Endothelial cell of umbilical vein (primary cell): ENCODE measurements around the gene WNT9B. TPM values are rescaled to one million over a fixed set of nuclear protein-coding genes. Genes with fewer than 3 reads are reported as not detected.

Experiments used
- BruUV-seq: library from RNA; stranded (reverse); fragments of 400-500 nt; replicated peaks from 2 replicates; lab custom pipeline; 2021; lab: Mats Ljungman, UMichigan
- CTCF ChIA-PET: fragments of 300-600, 350-600 bp; sonication (Branson Sonifier 250); formaldehyde crosslinking; loops from one replicate; lab custom pipeline; 2021; ENCODE audit warnings: antibody characterized with exemption, inconsistent platforms; lab: Charles Lee
- POLR2A ChIA-PET: fragments of 300-600, 350-600 bp; sonication (Branson Sonifier 250); formaldehyde crosslinking; loops from one replicate; lab custom pipeline; 2021; ENCODE audit warnings: antibody characterized with exemption, inconsistent platforms; lab: Charles Lee
- DNase-seq: peaks from one replicate; pipeline ENCODE4 v3.0.0-alpha.2; 2011; ENCODE audit warnings: low read depth, low spot score
- FAIRE-seq: peaks from 2 replicates; lab custom pipeline; 2011; peaks lifted over from hg19 to GRCh38; lab: Jason Lieb, UNC
- H2AFZ ChIP-seq: 2 replicates; pipeline ENCODE4 v1.6.0; 2012; ENCODE audit warnings: low read depth, low read length, control low read depth, inconsistent platforms
- H3K27ac ChIP-seq: 2 replicates; pipeline ENCODE4 v1.5.1; 2011; ENCODE audit warnings: low read depth, mild to moderate bottlenecking, control low read depth, low read length, moderate library complexity; ENCODE audit not compliant: insufficient read depth
- H3K27me3 ChIP-seq, 2 experiments: 2 replicates each; pipeline versions ENCODE4 v1.6.0 to v1.6.1; 2011; ENCODE audit warnings: low read length in 2 of 2, mixed read lengths in 1 of 2; ENCODE audit not compliant: control insufficient read depth in 2 of 2, insufficient read depth in 2 of 2
- H3K36me3 ChIP-seq, 2 experiments: 2 replicates in 1 of 2; 3 replicates in 1 of 2; pipeline ENCODE4 v1.5.1; 2011; ENCODE audit warnings: low read length in 2 of 2, mild to moderate bottlenecking in 1 of 2, moderate library complexity in 1 of 2; ENCODE audit not compliant: control insufficient read depth in 2 of 2, insufficient read depth in 2 of 2; ENCODE audit errors: extremely low read depth in 1 of 2
- H3K4me1 ChIP-seq: 3 replicates; pipeline ENCODE4 v1.5.1; 2011; ENCODE audit warnings: mild to moderate bottlenecking, low read length; ENCODE audit not compliant: control insufficient read depth, insufficient read depth; ENCODE audit errors: extremely low read depth
- H3K4me2 ChIP-seq: 2 replicates; pipeline ENCODE4 v1.6.1; 2011; ENCODE audit warnings: low read length, control low read depth, mixed read lengths; ENCODE audit not compliant: insufficient read depth
- H3K4me3 ChIP-seq, 3 experiments: fragments of 200-600 bp in 1 of 3; sonication (generic), shearing (Covaris generic) in 1 of 3; replicated peaks in 1 of 3; 2 replicates each; pipeline ENCODE4 v1.5.1; 2011 to 2016; ENCODE audit warnings: control low read depth in 3 of 3, low read length in 3 of 3, mild to moderate bottlenecking in 2 of 3, inconsistent platforms in 1 of 3, low read depth in 1 of 3, moderate library complexity in 1 of 3; ENCODE audit not compliant: insufficient read depth in 1 of 3
- H3K79me2 ChIP-seq: 2 replicates; pipeline ENCODE4 v1.6.0; 2012; ENCODE audit warnings: low read length, inconsistent platforms; ENCODE audit not compliant: control insufficient read depth, insufficient read depth
- H3K9ac ChIP-seq: replicated peaks from 2 replicates; pipeline ENCODE3; 2011; ENCODE audit warnings: low read length, control low read depth; ENCODE audit not compliant: insufficient read depth; ENCODE audit errors: extremely low read depth
- H3K9me1 ChIP-seq: replicated peaks from 3 replicates; pipeline ENCODE4 v1.6.0; 2011; ENCODE audit warnings: mild to moderate bottlenecking, low read length; ENCODE audit not compliant: control insufficient read depth, insufficient read depth; ENCODE audit errors: extremely low read depth
- H3K9me3 ChIP-seq: replicated peaks from 2 replicates; pipeline ENCODE4 v1.5.1; 2012; ENCODE audit warnings: low read length, inconsistent platforms; ENCODE audit not compliant: control insufficient read depth, insufficient read depth
- H4K20me1 ChIP-seq: replicated peaks from 2 replicates; pipeline ENCODE3; 2011; ENCODE audit warnings: mild to moderate bottlenecking, low read length; ENCODE audit not compliant: control insufficient read depth, insufficient read depth; ENCODE audit errors: extremely low read depth
- CTCF ChIP-seq, 2 donors: IDR thresholded peaks; 1 replicate in 1 of 2; 2 replicates in 1 of 2; pipeline ENCODE4 v1.5.1; 2011; ENCODE audit warnings: low read length in 2 of 2, mild to moderate bottlenecking in 2 of 2, moderate library complexity in 2 of 2, control low read depth in 1 of 2, inconsistent platforms in 1 of 2, low read depth in 1 of 2; ENCODE audit not compliant: insufficient read depth in 1 of 2; ENCODE audit errors: extremely low read depth in 1 of 2
- EZH2 ChIP-seq: IDR thresholded peaks from 2 replicates; pipeline ENCODE4 v1.6.1; 2012; ENCODE audit warnings: borderline replicate concordance, low read depth, mild to moderate bottlenecking, moderate library complexity, low read length, inconsistent platforms; ENCODE audit not compliant: severe bottlenecking
- FOS ChIP-seq: IDR thresholded peaks from 2 replicates; pipeline ENCODE4 v1.6.1; 2011; ENCODE audit warnings: mild to moderate bottlenecking, low read length, moderate library complexity, borderline replicate concordance; ENCODE audit not compliant: insufficient read depth
- GATA2 ChIP-seq: IDR thresholded peaks from 2 replicates; pipeline ENCODE4 v1.7.0; 2011; ENCODE audit warnings: low read depth, mild to moderate bottlenecking, moderate library complexity, mixed read lengths, low read length; ENCODE audit not compliant: insufficient read length, insufficient read depth
- JUN ChIP-seq: IDR thresholded peaks from 2 replicates; pipeline ENCODE4 v1.6.1; 2011; ENCODE audit warnings: borderline replicate concordance, low read depth; ENCODE audit not compliant: insufficient read length, insufficient read depth
- MYC ChIP-seq: IDR thresholded peaks from one replicate; pipeline ENCODE4 v1.6.1; 2011; ENCODE audit warnings: mild to moderate bottlenecking, low read depth, low read length
- POLR2A ChIP-seq: IDR thresholded peaks from 2 replicates; pipeline ENCODE4 v1.6.1; 2012; ENCODE audit warnings: low read depth, mild to moderate bottlenecking, control low read depth, low read length
- POLR2AphosphoS5 ChIP-seq: IDR thresholded peaks from 2 replicates; pipeline ENCODE4 v1.6.1; 2012; ENCODE audit warnings: low read depth, mild to moderate bottlenecking, control low read depth, low read length, moderate library complexity; ENCODE audit not compliant: insufficient read depth
- dilution Hi-C: fragments of 300-500 bp; cut with MboI; formaldehyde crosslinking; loops from one replicate; pipeline ENCODE4 v1.15.0; 2019; ENCODE audit warnings: low sequenced_read_pairs; ENCODE audit not compliant: extremely low pct_ligation_motif_present
- intact Hi-C: fragments of 100-400 bp; cut with micrococcal nuclease; formaldehyde crosslinking; loops from one replicate; pipeline ENCODE4 v1.10.0; 2022
- polyA plus RNA-seq, 4 experiments: library from polyadenylated mRNA; depleted of rRNA in 3 of 4; stranded (reverse) in 3 of 4; unstranded in 1 of 4; fragments of >200 nt; gene quantifications; 2 replicates each; pipeline versions ENCODE4 v1.2.1 to v1.2.3, GENCODE V29; 2011 to 2012; ENCODE audit warnings: missing spikeins in 1 of 4
- total RNA-seq: library from RNA; stranded (reverse); gene quantifications from 2 replicates; pipeline ENCODE4 v1.2.3, GENCODE V29; 2021
- TF ChIP-seq, protein P1 (sequence below): IDR thresholded peaks from 2 replicates; pipeline ENCODE4 v1.6.1; 2011; ENCODE audit not compliant: insufficient read depth, insufficient read length

WNT9B gene
- total and polyA plus RNA-seq, 2 donors (not counting 3 experiments of a cell fraction or from before 2014, with no cell fraction given): not detected

DNA sequence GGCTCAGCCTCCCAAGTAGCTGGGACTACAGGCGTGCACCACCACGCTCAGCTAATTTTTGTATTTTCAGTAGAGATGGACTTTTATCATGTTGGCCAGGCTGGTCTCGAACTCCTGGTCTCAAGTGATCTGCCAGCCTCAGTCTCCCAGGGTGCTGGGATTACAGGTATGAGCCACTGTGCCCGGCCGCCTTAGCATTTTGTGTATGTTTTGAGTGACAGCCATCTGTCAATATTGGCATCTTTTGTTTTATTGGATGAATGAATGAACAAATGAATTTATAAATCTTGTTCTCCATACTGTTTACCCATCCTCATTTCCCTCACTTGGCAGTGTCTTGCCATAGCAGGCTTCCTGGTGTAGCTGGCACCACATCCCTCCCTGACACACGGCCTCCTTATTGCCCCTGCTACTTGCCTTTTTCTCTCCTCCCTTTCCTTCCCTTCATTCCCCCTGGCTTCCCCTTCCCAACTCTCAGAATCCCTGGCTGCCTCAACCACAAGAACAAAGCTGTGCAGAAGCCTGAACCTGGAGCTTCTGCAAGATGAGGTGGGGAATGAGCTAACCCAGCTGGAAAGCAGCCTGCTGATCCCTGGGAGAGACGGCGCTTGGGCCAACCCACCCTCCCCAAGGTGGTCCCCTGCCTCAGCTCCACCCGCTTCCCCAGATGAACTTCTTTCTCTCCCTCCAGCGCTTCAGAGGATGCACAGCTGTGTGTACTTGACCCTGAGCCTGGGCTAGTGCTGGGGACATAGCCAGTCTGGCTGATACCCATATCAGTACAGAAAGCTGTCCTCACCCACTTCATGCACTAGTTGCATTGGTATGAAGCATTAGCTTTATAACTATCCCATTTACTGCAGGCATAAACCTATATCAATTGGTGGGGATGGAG, 34.3 kb downstream of the WNT9B start:
- Histone ChIP-seq H3K36me3 (no peaks in the 10 kb centered on the region), H3K9me1 (no peaks in the 10 kb centered on the region), H3K4me1 (no peaks in the 10 kb centered on the region), H3K4me3 (no peak overlapping the region), H3K79me2 (no peaks in the 10 kb centered on the region), H3K4me2 (no peak overlapping the region), H3K27ac (no peak overlapping the region), H2AFZ (no peak overlapping the region), H4K20me1 (no peaks in the 10 kb centered on the region), H3K9me3 (no peaks in the 10 kb centered on the region), H3K9ac (no peak overlapping the region), H3K27me3 (peaks cover 10 to 13% of the 10 kb centered on the region in 2 experiments)
- intact Hi-C loops: no loop called here
- TF ChIP-seq EZH2 (no peak), CTCF (IDR thresholded peaks at IDR 0.05; ENCODE audit: extremely low read depth in 1 of 2, insufficient read depth in 1 of 2, low read depth in 1 of 2, low read length in 2 of 2) (no peak), POLR2AphosphoS5 (no peak), GATA2 (no peak), MYC (no peak), JUN (no peak), FOS (no peak), POLR2A (no peak)
- TF ChIP-seq, protein P1, sequence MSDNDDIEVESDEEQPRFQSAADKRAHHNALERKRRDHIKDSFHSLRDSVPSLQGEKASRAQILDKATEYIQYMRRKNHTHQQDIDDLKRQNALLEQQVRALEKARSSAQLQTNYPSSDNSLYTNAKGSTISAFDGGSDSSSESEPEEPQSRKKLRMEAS: no peak
- dilution Hi-C loops: no loop called here
- ChIA-PET CTCF (interaction anchor here (0.8 kb wide), 1 partner anchor 57 kb away, joined by 4 read pairs; no protein-coding TSS in a partner anchor), POLR2A (no interaction called here)
- DNase-seq (no peak), FAIRE-seq (no peak)
- no TSS peak for BruUV-seq
